Sigmoid colon (tissue), 3 donors: ENCODE measurements around the gene EME1.

ENCODE experiments used
- CTCF ChIP-seq, 4 experiments: fragments of 450-650 bp in 3 of 4; fragments of 200-600 bp in 1 of 4; IDR thresholded peaks; one replicate each; pipeline ENCODE4 v1.5.1; 2016 to 2019; ENCODE audit warnings: antibody characterized with exemption in 4 of 4, mild to moderate bottlenecking in 3 of 4, moderate library complexity in 2 of 4
- POLR2A ChIP-seq, 2 donors: fragments of 450-650 bp; IDR thresholded peaks; one replicate each; pipeline ENCODE4 v1.6.1; 2016; ENCODE audit warnings: antibody characterized with exemption in 2 of 2, mild to moderate bottlenecking in 2 of 2, moderate library complexity in 2 of 2

GRCh38 chr17:50347117-50347893, 25.7 kb upstream of the EME1 start:
- TF ChIP-seq CTCF (IDR thresholded peaks at IDR 0.05) (no peak), POLR2A (IDR thresholded peaks at IDR 0.05) (no peak)
